ENCODE measurements around the gene CLCN3. TPM values are rescaled to one million over a fixed set of nuclear protein-coding genes. Genes with fewer than 3 reads are reported as not detected.

CLCN3 gene
- total and polyA plus RNA-seq, 9 of the 15 experiments (the other 6 are each of a cell fraction or from before 2014, with no cell fraction given) = 12.7 to 60.6 (median 38.5) TPM

GRCh38 chr4:169757575-169758184, 137.3 kb downstream of the CLCN3 start, which contains the start of gene HPF1 (continued):
- TF ChIP-seq PRPF4 (IDR thresholded peaks at IDR 0.05; ENCODE audit: insufficient read depth, low read depth, low read length, poor library complexity, severe bottlenecking) (no peak), PRDM10 (IDR thresholded peaks at IDR 0.05; ENCODE audit: partially characterized antibody) (no peak), GTF2E2 (tag; IDR thresholded peaks at IDR 0.05) (no peak), KLF6 (CRISPR knock-in tag; IDR thresholded peaks at IDR 0.05; ENCODE audit: borderline replicate concordance) (no peak), ZSCAN29 (IDR thresholded peaks at IDR 0.05) (no peak), ZC3H4 (CRISPR knock-in tag; IDR thresholded peaks at IDR 0.05; ENCODE audit: borderline replicate concordance) (no peak), POLR2H (tag; IDR thresholded peaks at IDR 0.05; ENCODE audit: low read depth) (no peak), ZNF75A (CRISPR knock-in tag; IDR thresholded peaks at IDR 0.05) (no peak), DLX4 (CRISPR knock-in tag; IDR thresholded peaks at IDR 0.05) (no peak), TEAD2 (tag; IDR thresholded peaks at IDR 0.05) (no peak), ZBED1 (IDR thresholded peaks at IDR 0.05) (no peak), CHD7 (IDR thresholded peaks at IDR 0.05; ENCODE audit: low read depth, low read length) (no peak), ZKSCAN1 (IDR thresholded peaks at IDR 0.05; ENCODE audit: low read depth, low read length) (peak; percentile 66; the same call in 1 of the 2 replicates)

Measured in K562 (cell line).